Measurements from ENCODE around the gene FPR3.

The FPR3 gene

GRCh38 chr19:51783372-51783771, 11.6 kb upstream of the FPR3 start:
- Histone ChIP-seq H3K36me3 (replicated peaks; ENCODE audit: low read depth, low read length) (no peaks in the 10 kb centered on the region), H3K79me2 (ENCODE audit: low read length) (no peaks in the 10 kb centered on the region), H3K9ac (ENCODE audit: low read length) (no peak overlapping the region), H3K4me2 (ENCODE audit: low read length) (peak overlapping the region; percentile 40), H3K4me1 (ENCODE audit: low read length) (peaks cover 71% of the 10 kb centered on the region), H3K4me3 (ENCODE audit: low read length) (no peak overlapping the region), H3K9me3 (ENCODE audit: insufficient read depth, low read length) (peaks cover 9% of the 10 kb centered on the region), H2AFZ (ENCODE audit: low read depth, low read length) (no peak overlapping the region), H3K27ac (ENCODE audit: low read length) (peak overlapping the region; percentile 95; the same call in 1 of the 2 replicates), H4K20me1 (ENCODE audit: insufficient read depth, low read length) (no peaks in the 10 kb centered on the region), H3K27me3 (ENCODE audit: low read depth, low read length) (no peaks in the 10 kb centered on the region)
- TF ChIP-seq CTCF (IDR thresholded peaks at IDR 0.05; ENCODE audit: low read depth, low read length) (peak; percentile 66), EZH2phosphoT487 (IDR thresholded peaks at IDR 0.05; ENCODE audit: low read depth) (no peak)

- H3K36me3 ChIP-seq (replicated peaks; ENCODE audit: low read depth, low read length) = no peaks in the 10 kb centered on the region
- H3K4me2 ChIP-seq (ENCODE audit: low read length) = peak overlapping the region; percentile 67
- peak overlapping the region; percentile 95 for H3K27ac ChIP-seq (ENCODE audit: low read length)
- H3K4me1 ChIP-seq (ENCODE audit: low read length) = peaks cover 62% of the 10 kb centered on the region
- H3K79me2 ChIP-seq (ENCODE audit: low read length) = no peaks in the 10 kb centered on the region
- no peaks in the 10 kb centered on the region for H4K20me1 ChIP-seq (ENCODE audit: insufficient read depth, low read length)
- no peaks in the 10 kb centered on the region for H3K27me3 ChIP-seq (ENCODE audit: low read depth, low read length)
- no peak for TF ChIP-seq EZH2phosphoT487 (IDR thresholded peaks at IDR 0.05; ENCODE audit: low read depth)
- no peak for TF ChIP-seq CTCF (IDR thresholded peaks at IDR 0.05; ENCODE audit: low read depth, low read length)
- peak overlapping the region; percentile 9; the same call in 1 of the 2 replicates for H3K9ac ChIP-seq (ENCODE audit: low read length)
- peak overlapping the region; percentile 3; the same call in 1 of the 2 replicates for H3K4me3 ChIP-seq (ENCODE audit: low read length)
- H2AFZ ChIP-seq (ENCODE audit: low read depth, low read length) = no peak overlapping the region
- peaks cover 9% of the 10 kb centered on the region for H3K9me3 ChIP-seq (ENCODE audit: insufficient read depth, low read length)
Observed at GRCh38 chr19:51784109-51784785, 10.7 kb upstream of the FPR3 start.

- Histone ChIP-seq H4K20me1 (ENCODE audit: insufficient read depth, low read length) (no peaks in the 10 kb centered on the region), H3K9me3 (ENCODE audit: insufficient read depth, low read length) (peaks cover 9% of the 10 kb centered on the region), H3K4me3 (ENCODE audit: low read length) (peak overlapping the region; percentile 44), H2AFZ (ENCODE audit: low read depth, low read length) (peak overlapping the region; percentile 37; the same call in 1 of the 2 replicates), H3K27ac (ENCODE audit: low read length) (peak overlapping the region; percentile 95), H3K79me2 (ENCODE audit: low read length) (no peaks in the 10 kb centered on the region), H3K4me1 (ENCODE audit: low read length) (peaks cover 53% of the 10 kb centered on the region), H3K36me3 (replicated peaks; ENCODE audit: low read depth, low read length) (no peaks in the 10 kb centered on the region), H3K4me2 (ENCODE audit: low read length) (peak overlapping the region; percentile 67), H3K9ac (ENCODE audit: low read length) (peak overlapping the region; percentile 55; the same call in 1 of the 2 replicates), H3K27me3 (ENCODE audit: low read depth, low read length) (no peaks in the 10 kb centered on the region)
- TF ChIP-seq CTCF (IDR thresholded peaks at IDR 0.05; ENCODE audit: low read depth, low read length) (no peak), EZH2phosphoT487 (IDR thresholded peaks at IDR 0.05; ENCODE audit: low read depth) (no peak)
Observed at GRCh38 chr19:51784922-51785690, 9.9 kb upstream of the FPR3 start.

Data from OCI-LY3 (cell line).